NT2/D1 (cell line): ENCODE data around the gene SCD5.

Source experiments
- SUZ12 ChIP-seq: IDR thresholded peaks from 2 replicates; pipeline ENCODE4 v1.6.1; 2011; ENCODE audit not compliant: insufficient read length, insufficient read depth; ENCODE audit errors: extremely low read depth
- YY1 ChIP-seq: IDR thresholded peaks from 2 replicates; pipeline ENCODE4 v1.6.1; 2011; ENCODE audit not compliant: insufficient read length, insufficient read depth
- ZNF274 ChIP-seq: IDR thresholded peaks from 2 replicates; pipeline ENCODE4 v1.6.1; 2011; ENCODE audit warnings: mild to moderate bottlenecking, low read depth, low read length

GRCh38 chr4:82801910-82802521 lies 3.4 kb upstream of the SCD5 start:
- TF ChIP-seq YY1 (no peak), ZNF274 (no peak), SUZ12 (no peak)
